RWPE2 (cell line): ENCODE data around the gene FLII.
"Not testable (repeated sequence)": the region's sequence is repeated elsewhere in the genome, so short reads cannot be mapped to it uniquely, and the experiment has no call there.

Source experiments
- ATAC-seq: fragments of 200-7000 bp; cut with Tn5 transposase; 3 replicates; pipeline ENCODE4 v1.9.1; 2021; ENCODE audit warnings: low read depth
- DNase-seq: peaks from one replicate; pipeline ENCODE4 v3.0.0-alpha.2; 2020; ENCODE audit warnings: low spot score
- H3K27ac ChIP-seq: fragments of 450-650 bp; 2 replicates; pipeline ENCODE4 v1.5.1; 2017; ENCODE audit warnings: mild to moderate bottlenecking; ENCODE audit not compliant: poor library complexity, severe bottlenecking
- H3K27me3 ChIP-seq: fragments of 250-450 bp; sonication (Bioruptor Pico); 2 replicates; pipeline ENCODE4 v1.5.1; 2021; ENCODE audit warnings: mild to moderate bottlenecking, moderate library complexity; ENCODE audit not compliant: insufficient read depth, poor library complexity, severe bottlenecking
- H3K36me3 ChIP-seq: fragments of 250-450 bp; sonication (Bioruptor Pico); 2 replicates; pipeline ENCODE4 v1.5.1; 2020; ENCODE audit warnings: low read depth, mild to moderate bottlenecking, moderate library complexity
- H3K4me1 ChIP-seq: fragments of 250-450 bp; sonication (Bioruptor Pico); 2 replicates; pipeline ENCODE4 v1.5.1; 2021; ENCODE audit warnings: mild to moderate bottlenecking, moderate library complexity; ENCODE audit not compliant: insufficient read depth, poor library complexity, severe bottlenecking
- H3K4me3 ChIP-seq: fragments of 250-450 bp; sonication (Bioruptor Pico); 2 replicates; pipeline ENCODE4 v1.5.1; 2021; ENCODE audit warnings: mild to moderate bottlenecking, moderate library complexity; ENCODE audit not compliant: severe bottlenecking
- H3K9me3 ChIP-seq: fragments of 250-450 bp; sonication (Bioruptor Pico); 2 replicates; pipeline ENCODE4 v1.5.1; 2021; ENCODE audit warnings: mild to moderate bottlenecking, moderate library complexity; ENCODE audit not compliant: severe bottlenecking
- TF ChIP-seq, protein P1 (sequence below): fragments of 450-650 bp; IDR thresholded peaks from one replicate; pipeline ENCODE4 v1.5.1; 2017; ENCODE audit warnings: mild to moderate bottlenecking, moderate library complexity; ENCODE audit not compliant: poor library complexity, severe bottlenecking

Gene FLII

DNA sequence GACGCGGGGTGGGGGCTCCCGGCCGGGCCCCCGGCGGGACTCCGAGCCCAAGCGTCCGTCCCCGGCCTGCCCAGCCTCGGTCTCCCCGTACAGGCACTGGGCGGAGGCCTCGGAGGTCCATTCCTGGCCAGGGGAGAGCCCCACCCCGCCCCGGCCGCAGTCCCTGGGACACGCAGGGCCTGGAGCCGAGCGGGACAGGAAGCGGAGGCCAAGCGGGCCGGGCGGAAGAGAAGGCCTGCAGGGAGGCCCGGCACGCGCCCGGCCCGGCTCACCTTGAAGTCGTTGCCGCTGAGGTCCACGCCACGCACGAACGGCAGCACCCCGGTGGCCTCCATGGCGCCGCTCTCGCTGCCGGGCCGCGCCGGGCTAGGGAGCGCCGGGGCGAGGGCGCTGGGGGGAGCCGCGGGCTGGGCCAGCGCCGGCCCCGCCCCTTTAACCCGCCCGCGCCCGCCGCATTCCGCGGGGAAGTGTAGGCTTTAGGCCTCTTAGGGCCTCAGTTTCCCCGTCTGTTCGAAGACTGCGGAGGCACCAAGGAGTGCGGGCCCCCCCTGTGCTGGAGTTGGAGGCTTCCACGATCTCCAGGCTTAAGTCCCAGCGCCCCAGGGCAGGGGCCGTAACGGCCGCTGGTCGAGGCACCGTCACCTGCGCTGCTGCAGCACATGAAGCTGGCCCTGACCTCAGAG lies at the start of gene FLII:
Gene FLII, minus strand, starts transcription at position 383 of the 683 bp plus-strand sequence. Its CDS starts 48 bp downstream, at position 335.
- DNase-seq (peak; percentile 52), ATAC-seq (peak; percentile 20)
- H3K9me3 ChIP-seq, result no peaks in the 10 kb centered on the region
- TF ChIP-seq, protein P1, sequence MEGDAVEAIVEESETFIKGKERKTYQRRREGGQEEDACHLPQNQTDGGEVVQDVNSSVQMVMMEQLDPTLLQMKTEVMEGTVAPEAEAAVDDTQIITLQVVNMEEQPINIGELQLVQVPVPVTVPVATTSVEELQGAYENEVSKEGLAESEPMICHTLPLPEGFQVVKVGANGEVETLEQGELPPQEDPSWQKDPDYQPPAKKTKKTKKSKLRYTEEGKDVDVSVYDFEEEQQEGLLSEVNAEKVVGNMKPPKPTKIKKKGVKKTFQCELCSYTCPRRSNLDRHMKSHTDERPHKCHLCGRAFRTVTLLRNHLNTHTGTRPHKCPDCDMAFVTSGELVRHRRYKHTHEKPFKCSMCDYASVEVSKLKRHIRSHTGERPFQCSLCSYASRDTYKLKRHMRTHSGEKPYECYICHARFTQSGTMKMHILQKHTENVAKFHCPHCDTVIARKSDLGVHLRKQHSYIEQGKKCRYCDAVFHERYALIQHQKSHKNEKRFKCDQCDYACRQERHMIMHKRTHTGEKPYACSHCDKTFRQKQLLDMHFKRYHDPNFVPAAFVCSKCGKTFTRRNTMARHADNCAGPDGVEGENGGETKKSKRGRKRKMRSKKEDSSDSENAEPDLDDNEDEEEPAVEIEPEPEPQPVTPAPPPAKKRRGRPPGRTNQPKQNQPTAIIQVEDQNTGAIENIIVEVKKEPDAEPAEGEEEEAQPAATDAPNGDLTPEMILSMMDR, result no peak
- peaks cover 17% of the 10 kb centered on the region for H3K4me1 ChIP-seq
- H3K4me3 ChIP-seq, result peak within 1 kb of the TSS; percentile 94
- H3K36me3 ChIP-seq, result peaks cover 42% of the 10 kb centered on the region
- no peaks in the 10 kb centered on the region for H3K27me3 ChIP-seq
- H3K27ac ChIP-seq, result peak within 1 kb of the TSS; percentile 94

DNA sequence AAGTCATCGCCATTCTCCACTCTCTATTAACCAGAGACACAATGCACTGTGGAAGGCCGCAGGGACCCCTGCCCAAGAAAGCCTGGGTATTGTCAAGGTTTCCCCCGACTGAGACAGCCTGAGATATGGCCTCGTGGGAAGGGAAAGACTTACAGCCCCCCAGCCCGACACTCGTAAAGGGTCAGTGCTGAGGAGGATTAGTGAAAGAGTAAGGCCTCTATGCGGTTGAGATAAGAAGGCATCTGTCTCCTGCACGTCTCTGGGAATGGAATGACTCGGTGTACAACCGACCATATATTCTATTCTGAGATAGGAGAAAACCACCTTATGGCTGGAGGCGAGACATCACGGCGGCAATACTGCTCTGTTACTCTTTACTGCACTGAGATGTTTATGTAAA lies 44.7 kb upstream of the FLII start:
- H3K36me3 ChIP-seq, result peaks cover 90% of the 10 kb centered on the region
- H3K27ac ChIP-seq, DNase-seq, H3K4me1 ChIP-seq, ATAC-seq, H3K27me3 ChIP-seq, H3K9me3 ChIP-seq, H3K4me3 ChIP-seq: not testable (repeated sequence)

DNA sequence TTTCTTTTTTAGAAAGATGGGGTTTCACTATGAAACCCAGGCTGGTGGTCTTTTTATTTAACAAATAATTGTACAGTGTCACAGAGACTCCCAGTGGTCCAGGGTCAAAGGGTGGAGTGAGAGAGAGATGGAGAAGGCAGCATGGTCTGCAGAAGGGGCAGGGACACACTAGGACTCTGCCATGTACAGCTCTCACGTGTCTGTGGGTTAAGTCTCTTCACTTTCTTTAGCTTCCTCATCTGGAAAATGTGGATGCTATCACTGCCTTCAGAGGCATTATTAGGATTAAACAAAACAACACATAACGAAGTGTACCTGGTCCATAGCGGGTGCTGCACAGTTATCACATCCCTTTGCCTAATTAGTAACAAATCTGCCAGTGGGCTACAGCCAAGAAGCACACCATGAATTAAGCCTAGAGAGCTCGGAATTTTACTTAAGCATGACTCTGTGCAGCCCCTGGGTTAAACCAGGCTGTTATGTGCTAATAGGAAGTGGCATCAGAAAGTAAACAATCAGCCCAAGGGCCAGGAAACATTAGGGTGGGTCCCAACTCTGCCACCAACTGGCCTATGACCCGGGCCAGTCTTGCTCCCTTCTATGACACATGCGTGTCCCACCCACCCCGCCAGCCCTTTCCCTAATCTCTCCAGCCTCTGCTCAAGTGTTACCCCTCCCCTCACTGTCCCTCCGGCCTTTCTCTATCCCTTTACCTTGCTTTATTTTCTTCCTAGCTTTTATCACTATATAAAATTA lies 42.4 kb upstream of the FLII start:
- H3K27ac ChIP-seq, result no peak overlapping the region
- H3K9me3 ChIP-seq, result no peaks in the 10 kb centered on the region
- no peaks in the 10 kb centered on the region for H3K27me3 ChIP-seq
- TF ChIP-seq, protein P1, result no peak
- no peak for ATAC-seq
- H3K4me3 ChIP-seq, result no peak overlapping the region
- H3K36me3 ChIP-seq, result peaks cover 79% of the 10 kb centered on the region
- DNase-seq, result no peak
- H3K4me1 ChIP-seq, result no peaks in the 10 kb centered on the region

DNA sequence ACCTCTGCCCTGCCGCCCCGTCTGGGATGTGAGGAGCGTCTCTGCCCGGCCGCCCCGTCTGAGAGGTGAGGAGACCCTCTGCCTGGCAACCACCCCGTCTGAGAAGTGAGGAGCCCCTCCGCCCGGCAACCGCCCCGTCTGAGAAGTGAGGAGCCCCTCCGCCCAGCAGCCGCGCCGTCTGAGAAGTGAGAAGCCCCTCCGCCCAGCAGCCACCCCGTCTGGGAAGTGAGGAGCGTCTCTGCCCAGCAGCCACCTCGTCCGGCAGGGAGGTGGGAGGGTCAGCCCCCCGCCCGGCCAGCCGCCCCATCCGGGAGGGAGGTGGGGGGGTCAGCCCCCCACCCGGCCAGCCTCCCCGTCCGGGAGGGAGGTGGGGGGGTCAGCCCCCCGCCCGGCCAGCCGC lies 39.5 kb upstream of the FLII start:
- not testable (repeated sequence) for H3K27ac ChIP-seq, H3K4me1 ChIP-seq, H3K27me3 ChIP-seq, ATAC-seq, H3K9me3 ChIP-seq, DNase-seq, H3K4me3 ChIP-seq
- peaks cover 74% of the 10 kb centered on the region for H3K36me3 ChIP-seq

DNA sequence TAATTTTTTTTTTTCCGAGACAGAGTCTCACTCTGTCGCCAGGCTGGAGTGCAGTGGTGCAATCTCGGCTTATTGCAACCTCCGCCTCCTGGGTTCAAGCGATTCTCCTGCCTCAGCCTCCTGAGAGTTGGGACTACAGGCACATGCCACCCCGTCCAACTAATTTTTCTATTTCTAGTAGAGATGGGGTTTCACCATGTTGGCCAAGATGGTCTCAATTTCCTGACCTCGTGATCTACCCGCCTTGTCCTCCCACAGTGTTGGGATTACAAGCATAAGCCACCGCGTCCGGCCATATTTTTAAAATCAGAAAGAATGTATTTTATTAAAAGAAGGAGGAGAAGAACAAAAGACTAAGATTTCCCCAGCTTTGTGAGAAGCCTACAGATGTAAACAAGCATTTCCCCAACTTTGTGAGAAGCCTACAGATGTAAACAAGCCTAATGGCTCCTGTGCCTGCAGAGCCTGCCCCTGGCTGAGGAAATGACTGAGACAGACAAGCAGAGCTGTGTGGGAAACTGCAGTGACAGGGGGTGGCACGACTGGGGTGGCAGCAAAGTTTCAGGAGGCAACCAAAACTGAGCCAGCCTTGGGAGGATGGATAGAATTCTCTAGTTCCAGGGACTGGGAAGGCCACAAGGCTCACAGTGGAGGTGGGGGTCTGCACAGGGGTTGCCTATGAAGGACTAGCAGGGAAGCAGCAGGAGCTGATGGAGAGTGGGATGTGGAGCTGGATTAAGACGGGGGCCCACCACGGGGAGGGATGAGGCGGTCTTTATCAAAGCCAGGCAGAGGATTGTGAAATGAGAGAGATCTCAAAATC lies 33.4 kb upstream of the FLII start:
- TF ChIP-seq, protein P1, result no peak
- Histone ChIP-seq H3K4me1 (no peaks in the 10 kb centered on the region), H3K27me3 (no peaks in the 10 kb centered on the region), H3K9me3 (no peaks in the 10 kb centered on the region), H3K27ac (no peak overlapping the region), H3K4me3 (no peak overlapping the region), H3K36me3 (peaks cover 93% of the 10 kb centered on the region)
- ATAC-seq (no peak), DNase-seq (no peak)
